T-helper 22 cell (primary cell): ENCODE results near the gene RINL.

ENCODE experiments used
- DNase-seq: peaks from one replicate; pipeline ENCODE4 v3.0.0-alpha.2; 2020; ENCODE audit warnings: low read depth

Gene RINL, protein sequence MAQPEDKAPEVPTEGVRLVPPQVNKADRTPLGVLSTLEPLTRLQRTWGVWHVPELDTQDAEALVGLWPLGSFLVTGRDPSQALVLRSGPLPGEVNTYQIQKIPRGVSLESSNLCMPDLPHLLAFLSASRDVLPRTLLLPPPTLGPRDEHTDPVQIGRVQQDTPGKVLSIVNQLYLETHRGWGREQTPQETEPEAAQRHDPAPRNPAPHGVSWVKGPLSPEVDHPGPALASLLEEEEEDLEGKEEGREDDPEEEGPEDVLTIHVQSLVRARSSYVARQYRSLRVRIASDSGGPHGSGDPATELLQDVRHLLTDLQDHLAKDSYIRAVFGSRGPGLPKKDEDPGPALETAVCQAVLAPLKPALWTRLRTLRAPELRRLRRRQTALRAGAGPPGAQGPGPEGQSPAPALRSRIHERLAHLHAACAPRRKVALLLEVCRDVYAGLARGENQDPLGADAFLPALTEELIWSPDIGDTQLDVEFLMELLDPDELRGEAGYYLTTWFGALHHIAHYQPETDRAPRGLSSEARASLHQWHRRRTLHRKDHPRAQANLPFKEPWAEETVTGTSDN

DNA sequence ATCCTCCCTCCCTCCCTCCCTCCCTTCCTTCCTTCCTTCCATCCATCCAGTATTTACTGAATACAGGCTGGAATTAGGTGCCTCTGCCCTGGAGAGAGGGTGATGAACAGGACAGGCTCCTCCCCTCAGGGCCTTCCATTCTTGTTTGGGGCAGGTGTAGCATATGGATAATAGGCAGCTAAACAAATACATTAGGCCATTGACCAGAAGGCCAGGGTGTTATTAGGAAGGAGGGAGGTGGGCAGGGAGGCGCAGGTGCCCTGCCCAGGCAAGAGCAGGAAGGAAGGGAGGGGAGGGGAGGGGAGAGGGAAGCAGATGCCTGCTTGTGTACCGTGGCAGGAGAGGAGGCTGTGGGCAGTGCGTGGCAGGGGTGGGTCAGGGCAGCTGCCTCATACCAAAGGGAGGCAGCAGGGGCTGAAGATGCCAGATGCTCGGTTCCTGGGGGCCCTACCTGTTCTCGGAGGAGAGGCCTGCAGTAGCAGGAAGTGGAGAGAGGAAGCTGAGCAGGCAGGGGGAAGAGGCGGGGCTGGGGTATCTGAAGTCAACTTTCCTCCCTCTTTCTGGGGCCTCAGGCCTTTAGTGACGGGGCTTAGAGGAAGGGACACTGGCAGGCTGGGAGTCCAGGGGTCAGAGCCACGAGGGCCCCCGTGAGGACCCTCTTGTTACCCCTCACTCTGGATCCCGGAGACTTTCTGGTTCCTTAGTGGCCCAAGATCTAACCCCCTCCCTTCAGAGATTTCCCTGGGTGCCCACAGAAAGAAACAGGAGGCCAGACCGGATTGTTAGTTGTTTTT, at the start of gene RINL:
TSS of gene RINL (minus strand) at position 495 of the 794 bp plus-strand sequence. CDS start 1,533 bp downstream, outside the sequence.
- DNase-seq: peak; percentile 49

DNA sequence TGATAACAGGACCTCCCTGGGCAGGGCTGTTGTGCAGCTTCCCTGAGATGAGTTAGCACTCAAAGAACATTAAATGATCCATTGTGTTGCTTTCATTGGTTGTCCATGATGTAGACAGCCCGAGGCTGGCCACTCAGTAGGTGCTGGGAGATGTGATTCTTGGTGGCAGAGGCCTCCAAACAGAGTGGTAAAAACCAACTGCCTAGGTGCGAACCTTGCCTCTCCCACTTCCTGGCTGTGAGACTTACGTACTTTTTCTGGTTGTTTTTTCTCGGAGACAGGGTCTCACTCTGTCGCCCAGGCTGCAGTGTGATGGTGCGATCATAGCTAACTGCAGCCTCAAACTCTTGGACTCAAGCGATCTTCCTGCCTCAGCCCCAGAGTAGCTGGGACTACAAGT, 46.3 kb upstream of the RINL start:
- DNase-seq: no peak

DNA sequence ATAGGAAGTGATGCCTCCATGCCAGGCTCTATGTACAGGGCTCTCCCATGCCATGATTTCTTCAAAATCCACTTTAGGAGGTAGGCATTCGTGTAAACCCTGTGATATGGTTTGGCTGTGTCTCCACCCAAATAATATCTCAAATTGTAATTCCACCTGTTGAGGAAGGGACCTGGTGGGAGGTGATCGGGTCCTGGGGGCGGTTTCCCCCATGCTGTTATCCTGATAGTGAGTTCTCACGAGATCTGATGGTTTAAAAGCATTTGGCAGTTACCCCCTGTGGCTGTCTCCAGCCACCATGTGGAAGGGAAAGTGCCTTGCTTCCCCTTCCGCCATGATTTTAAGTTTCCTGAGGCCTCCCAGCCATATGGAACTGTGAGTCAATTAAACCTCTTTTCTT, 44.4 kb upstream of the RINL start:
- no peak for DNase-seq

DNA sequence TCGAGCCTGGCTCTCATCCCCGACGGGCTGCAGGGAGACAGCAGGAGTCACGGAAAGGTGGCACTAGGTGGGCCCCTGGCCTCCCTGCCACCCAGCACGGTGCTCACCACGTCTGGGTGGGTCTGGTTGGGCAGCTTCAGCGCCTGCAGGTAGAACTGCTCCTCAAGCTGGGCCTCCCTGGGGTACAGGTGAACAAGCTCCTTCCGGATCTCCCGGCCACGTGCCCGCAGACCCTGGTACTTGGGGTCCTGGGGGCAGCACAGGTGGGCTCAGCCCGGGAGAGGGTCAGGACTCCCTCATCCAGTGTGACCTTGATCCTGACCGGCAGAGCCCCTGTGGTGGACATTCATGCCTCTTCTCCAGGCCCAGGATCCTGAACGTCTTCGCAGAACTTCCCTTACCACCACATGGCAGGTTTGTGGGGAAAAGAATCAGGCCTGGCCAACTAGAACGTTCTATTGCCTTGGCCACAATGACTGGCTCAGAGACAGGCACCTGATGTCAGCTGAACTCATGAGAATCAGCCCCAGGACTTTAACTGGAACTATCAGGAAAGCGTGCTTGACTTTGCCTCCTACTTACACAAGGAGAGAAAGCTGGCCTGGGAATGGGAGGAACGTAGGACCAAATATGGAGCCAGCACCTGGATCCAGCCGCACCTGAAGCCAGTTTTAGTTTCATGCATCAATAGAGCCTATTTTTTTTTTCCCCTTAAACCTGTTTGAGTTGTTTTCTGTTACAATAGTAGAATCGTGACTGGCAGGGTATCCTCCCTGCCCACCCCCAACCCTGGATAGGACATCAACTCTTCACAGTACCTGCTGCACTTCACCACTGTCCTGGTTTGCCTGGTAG, 43.6 kb upstream of the RINL start:
- DNase-seq: no peak

DNA sequence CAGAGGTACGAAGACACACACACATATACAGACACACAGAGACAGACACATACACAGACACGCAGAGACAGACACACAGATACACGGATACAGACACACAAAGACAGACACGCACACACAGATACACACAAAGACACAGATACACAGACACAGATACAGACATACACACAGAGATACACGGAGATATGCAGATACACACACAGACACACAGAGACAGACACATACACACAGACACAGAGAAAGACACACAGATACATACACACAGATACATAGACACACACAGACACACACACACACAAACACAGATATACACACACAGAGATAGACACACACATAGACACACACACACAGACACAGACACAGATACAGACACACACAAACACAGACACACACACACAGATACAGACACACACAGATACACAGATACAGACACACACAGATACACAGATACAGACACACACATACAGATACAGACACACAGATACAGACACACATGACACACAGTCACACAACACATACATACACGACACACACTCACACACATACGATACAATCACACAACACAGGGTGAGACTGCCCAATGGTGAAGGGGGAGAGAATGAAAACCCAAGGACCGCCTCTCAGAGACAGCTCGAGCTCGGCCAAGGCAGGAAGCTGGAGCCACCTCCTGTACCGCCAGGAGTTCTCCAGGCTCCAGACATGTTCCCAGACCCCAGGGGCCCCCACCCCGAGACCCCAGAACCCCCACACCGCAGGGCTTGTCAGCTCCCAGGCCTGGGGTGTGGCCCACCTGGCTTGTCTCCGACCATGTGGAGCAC, 42.7 kb upstream of the RINL start:
- no peak for DNase-seq

DNA sequence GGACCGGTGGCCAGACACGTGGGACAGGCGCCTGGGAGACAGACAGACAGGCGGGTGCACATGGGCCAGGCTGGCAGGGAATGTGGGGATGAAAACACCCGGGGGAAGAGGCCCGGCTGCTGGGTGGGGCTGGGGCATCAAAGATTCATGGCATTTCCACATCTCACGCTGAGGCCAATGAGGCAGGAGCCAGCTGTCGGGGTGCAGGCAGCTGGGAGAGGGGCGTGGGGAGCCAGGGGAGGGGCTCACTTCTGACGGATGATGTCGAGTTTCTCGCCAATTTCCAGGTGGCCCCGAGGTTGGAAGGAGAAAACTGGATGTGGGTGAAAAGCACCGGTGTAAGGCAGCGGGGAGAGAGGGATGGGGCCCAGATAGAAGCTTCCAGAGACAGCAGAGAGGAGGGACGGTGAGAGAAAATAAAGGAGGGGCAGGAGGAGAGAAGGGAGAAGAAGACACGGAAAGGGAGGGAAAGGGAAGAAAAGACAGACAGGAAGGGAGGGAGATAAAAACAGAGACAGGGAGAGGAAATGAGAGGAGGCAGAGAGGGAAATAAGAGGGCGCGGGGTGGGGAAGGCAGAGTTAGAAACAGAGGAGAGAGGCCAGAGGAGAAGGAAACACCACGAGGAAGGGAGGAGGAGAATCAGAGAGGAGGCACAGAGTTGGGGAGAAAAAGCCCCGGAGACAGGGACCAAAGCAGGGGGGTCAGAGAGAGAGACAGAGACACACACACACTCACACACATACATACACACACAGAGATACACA, 41.9 kb upstream of the RINL start:
- DNase-seq: no peak

DNA sequence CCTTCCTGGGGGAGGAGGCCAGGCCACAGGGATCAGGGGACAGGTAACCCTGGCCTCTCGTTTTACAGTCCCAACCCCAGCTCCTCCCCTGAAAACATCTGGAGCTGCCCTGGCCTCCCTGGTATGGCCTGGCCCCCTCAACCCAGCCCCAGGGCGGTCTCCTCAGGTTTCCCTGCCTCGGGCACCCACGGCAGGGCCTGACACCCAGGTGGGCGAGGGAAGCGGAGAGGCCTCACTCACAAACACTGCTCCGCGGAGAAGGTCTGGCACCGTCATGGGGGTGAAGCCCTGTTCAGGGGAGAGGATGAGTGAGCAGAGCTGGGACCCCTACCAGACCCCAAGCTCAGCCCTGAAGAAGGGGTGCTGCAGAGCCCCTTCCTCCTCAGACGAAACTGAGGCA, 40.5 kb upstream of the RINL start:
- DNase-seq: no peak

DNA sequence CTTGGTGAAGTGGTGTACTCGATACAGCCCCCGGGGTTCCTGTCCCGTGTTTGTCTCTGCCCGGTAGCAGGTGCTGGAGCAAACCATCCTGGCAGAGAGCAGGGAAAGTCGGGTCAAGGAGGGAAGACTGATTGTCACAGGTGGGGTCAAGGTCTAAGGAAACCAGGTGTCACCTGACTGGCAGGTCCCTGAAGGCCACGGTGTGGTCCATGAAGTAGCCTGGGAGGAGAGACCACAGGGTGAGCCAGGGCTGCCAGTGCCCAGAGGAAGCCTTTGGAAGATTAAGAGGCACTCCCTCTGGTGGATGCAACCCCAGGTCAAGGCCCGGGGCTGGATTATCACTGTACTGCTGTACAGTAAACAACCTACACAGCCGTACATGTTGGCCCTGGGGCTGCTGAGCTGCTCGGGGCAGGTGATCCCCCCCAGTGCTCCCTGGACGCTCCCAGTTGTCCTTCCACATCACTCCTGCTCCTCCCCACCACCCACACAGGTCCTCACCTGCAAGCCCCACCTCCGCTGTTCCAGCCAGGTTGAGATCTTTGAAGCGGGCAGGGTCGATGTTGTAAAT, 39.9 kb upstream of the RINL start:
- DNase-seq: no peak

DNA sequence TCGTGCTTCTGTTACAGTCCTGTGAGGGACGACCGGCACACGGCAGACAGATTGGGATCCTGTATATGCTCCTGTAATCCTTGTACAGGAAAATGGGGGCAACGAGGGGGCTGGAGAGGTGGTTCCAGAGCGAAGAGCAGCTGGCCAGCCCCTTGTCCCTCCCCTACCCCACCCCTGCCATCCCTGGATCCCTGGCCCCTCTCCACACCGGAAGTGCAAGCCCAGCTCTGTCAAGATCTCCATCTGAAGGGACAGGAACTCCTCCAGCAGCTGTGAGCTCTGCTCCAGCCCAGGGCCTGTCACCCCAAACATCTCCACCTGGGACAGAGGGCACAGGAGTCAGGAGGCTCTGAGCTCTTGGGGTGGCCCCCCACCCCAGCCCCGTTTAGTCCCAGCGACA, 39.4 kb upstream of the RINL start:
- DNase-seq: no peak

DNA sequence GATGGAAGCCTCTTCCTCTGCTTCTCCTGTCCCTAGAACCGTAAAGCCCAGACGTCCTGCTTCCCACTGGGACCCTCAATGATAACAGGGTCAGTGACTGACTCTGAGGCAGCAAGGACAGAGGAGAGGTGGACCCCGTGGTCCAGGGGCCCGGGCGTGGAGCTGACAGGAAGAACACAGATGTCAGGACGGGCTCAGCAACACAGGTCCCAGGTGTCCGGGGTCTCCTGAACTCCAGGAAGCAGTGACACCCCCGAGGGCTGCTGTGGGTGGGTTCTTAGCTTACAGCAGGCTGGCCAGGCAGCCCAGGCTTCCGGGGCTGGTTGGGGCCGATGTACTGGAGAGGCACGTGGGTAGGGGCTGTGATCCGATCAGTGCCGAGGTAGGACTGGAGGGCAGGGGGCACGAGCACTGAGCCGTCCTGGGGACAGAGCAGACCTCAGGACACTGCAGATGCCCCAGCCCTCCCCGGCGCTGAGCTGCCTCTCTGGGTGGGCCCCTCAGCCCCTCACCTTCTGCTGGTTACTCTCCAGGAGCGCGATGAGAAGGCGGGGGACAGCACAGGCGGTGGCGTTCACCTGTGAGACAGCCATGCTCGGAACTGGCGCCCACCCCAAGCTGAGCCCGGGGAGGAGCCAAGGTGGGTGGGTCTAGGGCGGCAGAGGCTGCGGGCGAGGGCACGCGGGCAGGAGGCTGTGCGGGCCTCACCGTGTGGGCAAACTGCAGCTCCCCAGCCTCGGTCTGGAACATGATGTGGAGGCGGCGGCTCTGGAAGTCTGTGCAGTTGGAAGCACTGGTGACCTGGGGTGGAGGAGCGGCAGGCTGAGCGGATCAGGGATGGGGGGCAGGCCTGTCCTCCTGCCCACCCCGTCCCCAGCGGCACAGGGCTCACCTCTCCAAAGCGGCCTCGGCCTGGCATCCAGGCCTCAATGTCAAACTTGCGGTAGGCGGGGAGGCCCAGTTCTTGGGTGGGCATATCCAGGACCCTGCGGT, 37.5 kb upstream of the RINL start:
- no peak for DNase-seq

DNA sequence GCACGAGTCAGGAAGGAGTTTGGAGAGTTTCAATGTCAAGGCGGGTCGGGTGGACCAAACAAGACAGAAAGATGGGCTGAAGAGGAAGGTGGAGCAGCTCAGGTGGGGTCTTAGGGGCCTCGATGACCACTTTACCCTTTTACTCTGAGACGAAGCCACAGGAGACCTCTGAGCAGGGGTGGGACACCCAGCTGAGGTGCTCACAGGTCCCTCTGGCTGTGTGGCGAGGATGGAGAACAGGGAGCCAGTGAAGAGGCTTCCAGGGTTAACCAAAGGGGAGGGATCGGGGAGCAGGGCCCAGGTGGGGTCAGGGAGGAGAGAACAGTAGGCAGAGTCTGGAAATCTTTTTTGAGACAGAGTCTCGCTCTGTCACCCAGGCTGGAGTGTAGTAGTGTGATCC, 35.9 kb upstream of the RINL start:
- DNase-seq: no peak

DNA sequence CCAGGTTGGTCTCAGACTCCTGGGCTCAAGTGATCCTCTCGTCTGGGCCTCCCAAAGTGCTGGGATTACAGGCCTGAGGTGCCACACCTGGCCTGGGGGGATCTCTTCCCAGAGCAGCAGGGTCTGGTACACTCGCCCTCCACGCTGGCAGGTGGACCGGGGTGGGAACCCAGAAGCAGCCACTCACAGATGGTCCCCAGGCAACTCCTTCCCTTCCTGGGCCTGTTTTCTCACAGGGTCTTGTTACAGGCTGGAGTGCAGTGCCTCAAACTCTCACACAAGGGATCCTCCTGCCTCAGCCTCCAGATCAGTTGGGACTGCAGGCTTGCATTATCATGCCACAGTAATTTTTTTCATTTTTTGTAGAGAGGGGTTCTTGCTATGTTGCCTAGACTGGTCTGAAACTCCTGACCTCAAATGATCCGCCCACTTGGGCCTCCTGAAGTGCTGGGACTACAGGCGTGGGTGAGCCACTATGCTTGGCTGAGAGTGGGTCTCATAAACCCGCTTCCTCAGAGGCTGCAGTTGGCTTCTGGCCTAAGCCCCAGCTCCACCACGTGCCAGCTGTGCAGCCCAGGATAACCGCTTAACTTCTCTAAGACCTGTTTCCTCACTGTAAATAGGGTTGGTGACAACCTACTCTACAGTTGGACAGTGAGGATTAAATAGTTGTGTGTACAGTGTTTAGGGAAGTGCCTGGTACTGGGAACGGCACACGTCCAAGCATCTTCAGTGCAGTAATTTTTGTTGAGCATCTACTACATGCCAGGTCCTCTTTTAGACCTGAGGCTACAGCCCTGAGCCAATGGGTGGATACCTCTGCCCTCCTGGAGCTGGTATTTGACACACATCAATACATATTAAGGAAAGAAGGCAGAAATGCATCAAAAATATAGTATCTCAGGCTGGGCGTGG, 34.8 kb upstream of the RINL start:
- DNase-seq: no peak

DNA sequence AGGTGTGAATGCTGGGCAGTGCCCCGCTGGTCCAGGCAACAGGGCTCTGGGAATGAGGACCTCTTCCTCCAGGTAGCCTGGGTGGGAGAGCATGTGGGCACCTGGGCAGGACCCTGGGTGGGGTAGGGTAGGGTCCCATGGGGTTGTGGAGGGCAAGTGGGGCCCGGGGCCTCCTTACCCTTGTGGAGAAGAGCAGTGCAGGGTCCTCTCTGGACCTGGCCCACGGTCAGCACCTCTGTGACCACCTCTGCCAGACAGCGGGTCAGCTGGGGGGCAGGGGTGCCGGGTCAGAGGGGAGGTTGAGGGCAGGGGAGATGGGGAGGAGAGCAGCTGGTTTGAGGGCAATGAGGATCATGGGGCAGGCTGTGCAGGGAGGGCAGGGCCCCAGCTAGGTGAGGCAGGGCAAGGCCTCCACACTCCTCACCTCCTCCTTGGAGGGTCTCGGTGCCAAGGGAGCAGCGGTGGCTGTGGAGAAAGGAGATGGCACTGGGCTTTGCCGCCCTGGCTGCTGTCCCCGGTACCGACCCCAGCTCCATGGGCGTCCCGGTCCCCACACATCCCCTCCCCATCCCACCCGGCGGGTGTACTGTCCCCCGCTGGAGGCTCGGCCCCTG, 33.4 kb upstream of the RINL start:
- no peak for DNase-seq

DNA sequence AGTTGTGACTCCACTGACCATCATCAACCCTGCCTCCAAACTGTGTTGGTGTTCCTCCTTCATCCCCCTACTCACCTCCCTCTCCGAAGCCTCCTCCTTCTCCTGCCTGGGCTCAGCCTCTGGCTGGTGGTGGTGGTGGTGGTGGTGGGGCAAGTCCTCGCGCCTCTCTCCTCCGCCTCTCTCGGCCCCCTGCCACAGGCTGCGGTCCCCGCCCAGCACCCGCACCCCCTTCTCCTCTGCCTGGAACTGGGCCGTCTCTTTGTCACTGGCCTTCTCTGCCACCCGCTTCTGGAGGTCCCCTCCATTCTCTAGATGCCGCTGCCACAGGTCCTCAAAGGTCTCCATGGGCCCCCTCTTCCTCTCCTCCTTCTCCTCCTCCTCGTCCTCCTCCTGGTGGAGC, 32.4 kb upstream of the RINL start:
- DNase-seq: no peak

DNA sequence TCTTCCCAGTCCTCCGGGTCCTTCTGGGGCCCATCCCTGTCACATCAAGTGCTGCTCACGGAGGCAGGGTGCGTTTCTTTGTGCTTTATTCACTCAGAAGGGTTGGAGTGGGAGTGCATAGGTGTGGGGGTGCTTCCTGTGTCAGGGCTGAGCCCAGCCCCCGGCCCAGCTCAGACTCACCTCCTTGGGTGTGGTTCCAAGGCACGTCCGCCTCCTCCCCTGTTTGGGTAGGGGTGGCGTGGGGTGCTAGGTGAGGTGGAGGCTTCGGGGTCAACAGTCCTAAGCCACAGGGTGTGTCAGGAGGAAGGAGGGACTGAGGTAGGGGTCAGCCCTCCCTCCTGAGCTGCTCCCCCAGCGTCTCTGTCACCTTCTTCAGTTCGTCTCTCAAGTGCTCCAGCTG, 30.8 kb upstream of the RINL start:
- DNase-seq: no peak

DNA sequence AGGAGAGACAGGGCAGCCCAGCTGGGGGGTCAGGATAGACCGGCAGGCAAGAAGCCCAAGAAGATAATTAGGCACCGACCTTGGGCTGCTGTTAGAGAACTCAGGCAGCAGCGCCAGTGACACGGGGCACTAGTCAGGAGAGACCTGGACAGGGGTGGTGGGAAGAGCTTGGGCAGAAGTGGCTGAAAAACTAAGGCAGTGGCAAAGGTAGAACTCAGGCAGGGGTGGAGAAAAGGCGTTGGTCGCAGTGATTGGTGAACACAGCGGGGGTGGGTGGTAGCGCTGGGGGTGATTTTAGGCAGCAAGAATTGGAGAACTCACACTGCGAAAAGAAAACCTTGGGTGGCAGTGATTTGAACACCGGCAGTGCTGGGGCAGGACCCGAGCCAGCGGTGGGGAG, 29.6 kb upstream of the RINL start:
- DNase-seq: no peak

DNA sequence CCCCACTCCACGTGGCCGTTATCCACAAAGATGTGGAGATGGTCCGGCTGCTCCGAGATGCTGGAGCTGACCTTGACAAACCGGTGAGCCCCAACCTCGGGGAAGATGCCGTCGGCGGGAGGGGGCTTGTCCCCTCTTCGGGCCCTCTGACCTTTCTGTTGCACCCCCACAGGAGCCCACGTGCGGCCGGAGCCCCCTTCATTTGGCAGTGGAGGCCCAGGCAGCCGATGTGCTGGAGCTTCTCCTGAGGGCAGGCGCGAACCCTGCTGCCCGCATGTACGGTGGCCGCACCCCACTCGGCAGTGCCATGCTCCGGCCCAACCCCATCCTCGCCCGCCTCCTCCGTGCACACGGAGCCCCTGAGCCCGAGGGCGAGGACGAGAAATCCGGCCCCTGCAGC, 29.2 kb upstream of the RINL start:
- no peak for DNase-seq
